WTC11 (cell line): ENCODE results near the gene THEMIS2. TPM values are rescaled to one million over a fixed set of nuclear protein-coding genes. Genes with fewer than 3 reads are reported as not detected.
"Not testable (repeated sequence)": the region's sequence is repeated elsewhere in the genome, so short reads cannot be mapped to it uniquely, and the experiment has no call there.

Source experiments
- ATAC-seq: fragments of 200-7000 bp; cut with Tn5 transposase; 2 replicates; pipeline ENCODE4 v1.10.0; 2021; ENCODE audit warnings: mild to moderate bottlenecking, moderate library complexity
- CTCF ChIA-PET: fragments of 300-600 bp; sonication (Branson Sonifier 250); formaldehyde crosslinking; loops from one replicate; lab custom pipeline; 2021; ENCODE audit warnings: antibody characterized with exemption; lab: Charles Lee
- POLR2A ChIA-PET: fragments of 350-600 bp; sonication (Branson Sonifier 250); formaldehyde crosslinking; loops from one replicate; lab custom pipeline; 2021; ENCODE audit warnings: antibody characterized with exemption; lab: Charles Lee
- DNase-seq: peaks from one replicate; pipeline ENCODE4 v3.0.0; 2021; ENCODE audit warnings: low spot score
- H3K27ac Mint-ChIP-seq: 2 replicates; pipeline ENCODE4 v1.8.0; 2021; ENCODE audit warnings: mixed read lengths
- H3K27me3 Mint-ChIP-seq: 2 replicates; pipeline ENCODE4 v1.8.0; 2021; ENCODE audit warnings: low read depth, mild to moderate bottlenecking, moderate library complexity, mixed read lengths
- H3K36me3 Mint-ChIP-seq: 2 replicates; pipeline ENCODE4 v1.8.0; 2021; ENCODE audit warnings: mixed read lengths
- H3K4me1 Mint-ChIP-seq: 2 replicates; pipeline ENCODE4 v1.8.0; 2022; ENCODE audit warnings: mixed read lengths
- H3K4me3 Mint-ChIP-seq: 2 replicates; pipeline ENCODE4 v1.8.0; 2021; ENCODE audit warnings: mild to moderate bottlenecking, moderate library complexity, mixed read lengths
- H3K9me3 Mint-ChIP-seq: 2 replicates; pipeline ENCODE4 v1.8.0; 2021; ENCODE audit warnings: mixed read lengths
- AR ChIP-seq: fragments of 250-450 bp; sonication (Bioruptor Pico); IDR thresholded peaks from 2 replicates; pipeline ENCODE4 v1.9.0; 2021; ENCODE audit warnings: mild to moderate bottlenecking
- ATF3 ChIP-seq: sonication (generic); formaldehyde crosslinking; conservative IDR thresholded peaks from 2 replicates; pipeline ENCODE4 v1.8.1; 2022; ENCODE audit warnings: mild to moderate bottlenecking, missing genetic modification reagents
- GTF2I ChIP-seq: fragments of 250-450 bp; sonication (Bioruptor Pico); conservative IDR thresholded peaks from 2 replicates; pipeline ENCODE4 v1.4.0; 2021; ENCODE audit warnings: mild to moderate bottlenecking
- HMGA2 ChIP-seq: fragments of 250-450 bp; sonication (Bioruptor Pico); IDR thresholded peaks from 2 replicates; pipeline ENCODE4 v1.4.0; 2021; ENCODE audit warnings: mild to moderate bottlenecking, moderate library complexity
- IRF1 ChIP-seq: sonication (generic); formaldehyde crosslinking; IDR thresholded peaks from 2 replicates; pipeline ENCODE4 v1.8.0; 2023; ENCODE audit warnings: missing genetic modification reagents
- JAZF1 ChIP-seq: fragments of 250-450 bp; sonication (Bioruptor Pico); IDR thresholded peaks from 2 replicates; pipeline ENCODE4 v1.9.0; 2021; ENCODE audit warnings: moderate library complexity, mild to moderate bottlenecking, inconsistent platforms
- NFATC4 ChIP-seq: fragments of 250-450 bp; sonication (Bioruptor Pico); IDR thresholded peaks from 2 replicates; pipeline ENCODE4 v1.9.0; 2021; ENCODE audit warnings: mild to moderate bottlenecking
- NFE2L1 ChIP-seq: sonication (generic); formaldehyde crosslinking; IDR thresholded peaks from 2 replicates; pipeline ENCODE4 v1.8.1; 2023; ENCODE audit warnings: missing genetic modification reagents
- NR2C2 ChIP-seq: sonication (generic); formaldehyde crosslinking; IDR thresholded peaks from 2 replicates; pipeline ENCODE4 v1.8.0; 2022; ENCODE audit warnings: mild to moderate bottlenecking, missing genetic modification reagents
- OVOL2 ChIP-seq: fragments of 250-450 bp; sonication (Bioruptor Pico); IDR thresholded peaks from 2 replicates; pipeline ENCODE4 v1.9.0; 2021; ENCODE audit warnings: mild to moderate bottlenecking, borderline replicate concordance
- RELA ChIP-seq: sonication (generic); formaldehyde crosslinking; IDR thresholded peaks from 2 replicates; pipeline ENCODE4 v1.8.1; 2022; ENCODE audit warnings: missing genetic modification reagents, mild to moderate bottlenecking, borderline replicate concordance
- total RNA-seq: library from RNA; stranded (reverse); gene quantifications from 3 replicates; pipeline ENCODE4 v1.2.3, GENCODE V29; 2021
- TF ChIP-seq, protein P1 (sequence below): sonication (generic); formaldehyde crosslinking; IDR thresholded peaks from 2 replicates; pipeline ENCODE4 v1.8.1; 2023; ENCODE audit warnings: mild to moderate bottlenecking, missing genetic modification reagents
- TF ChIP-seq, protein P2 (sequence below): fragments of 250-450 bp; sonication (Bioruptor Pico); IDR thresholded peaks from 2 replicates; pipeline ENCODE4 v1.9.0; 2021; ENCODE audit warnings: mild to moderate bottlenecking

The THEMIS2 gene
- total RNA-seq, 1 experiment from 2014 or later, result 12.7 TPM

GRCh38 chr1:27855085-27855484, 17.3 kb upstream of the THEMIS2 start:
- Mint-ChIP-seq H3K27ac (no peak overlapping the region), H3K4me3 (no peak overlapping the region), H3K9me3 (peaks cover 8% of the 10 kb centered on the region), H3K27me3 (no peaks in the 10 kb centered on the region), H3K36me3 (peaks cover 19% of the 10 kb centered on the region), H3K4me1 (peaks cover 8% of the 10 kb centered on the region)
- CTCF ChIA-PET, result no interaction called here
- TF ChIP-seq NFATC4 (no peak), AR (CRISPR knock-in tag) (no peak), JAZF1 (no peak), GTF2I (0 out of 2 replicates have a peak, but pooled peaks have one; percentile 20)
- POLR2A ChIA-PET, result no interaction called here
- no peak for DNase-seq
- no peak for ATAC-seq

DNA sequence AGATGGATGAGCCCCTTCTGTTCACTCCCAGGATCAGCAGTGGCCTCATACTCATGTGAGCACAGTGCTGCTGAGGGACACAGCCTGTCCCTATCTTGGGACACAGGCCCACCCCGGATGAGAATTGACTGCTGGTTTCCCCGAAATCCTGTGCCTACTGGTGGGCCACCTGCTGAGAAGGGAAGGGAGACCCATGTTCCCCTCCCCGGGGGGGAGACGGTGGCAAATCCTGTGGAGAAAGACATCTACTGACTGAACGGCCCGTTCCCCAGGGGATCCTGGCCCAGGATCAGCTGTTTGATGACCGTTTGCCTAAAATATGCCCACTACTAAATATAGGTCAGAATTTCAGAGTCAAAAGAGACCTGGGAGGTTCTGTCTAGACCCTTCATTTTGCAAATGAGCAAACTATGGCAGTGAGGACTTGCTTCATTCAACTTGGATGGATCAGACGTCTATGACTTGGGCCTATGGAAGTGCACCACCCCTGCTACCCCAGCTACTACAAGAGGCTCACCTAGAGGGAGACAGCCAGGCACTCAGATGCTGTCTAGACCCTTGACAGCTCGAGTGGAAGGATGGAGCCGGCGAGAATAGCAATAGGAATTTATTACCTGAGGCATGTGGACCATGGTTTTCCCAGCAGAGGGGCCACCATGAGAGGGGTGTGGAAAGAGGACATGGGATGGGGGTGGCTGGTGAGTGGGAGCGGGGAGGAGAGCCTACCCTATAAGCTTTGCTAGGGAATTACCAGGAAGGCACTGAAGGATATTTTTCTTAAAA, 15.6 kb upstream of the THEMIS2 start:
- TF ChIP-seq NR2C2 (CRISPR knock-in tag), result no peak
- TF ChIP-seq, protein P1, sequence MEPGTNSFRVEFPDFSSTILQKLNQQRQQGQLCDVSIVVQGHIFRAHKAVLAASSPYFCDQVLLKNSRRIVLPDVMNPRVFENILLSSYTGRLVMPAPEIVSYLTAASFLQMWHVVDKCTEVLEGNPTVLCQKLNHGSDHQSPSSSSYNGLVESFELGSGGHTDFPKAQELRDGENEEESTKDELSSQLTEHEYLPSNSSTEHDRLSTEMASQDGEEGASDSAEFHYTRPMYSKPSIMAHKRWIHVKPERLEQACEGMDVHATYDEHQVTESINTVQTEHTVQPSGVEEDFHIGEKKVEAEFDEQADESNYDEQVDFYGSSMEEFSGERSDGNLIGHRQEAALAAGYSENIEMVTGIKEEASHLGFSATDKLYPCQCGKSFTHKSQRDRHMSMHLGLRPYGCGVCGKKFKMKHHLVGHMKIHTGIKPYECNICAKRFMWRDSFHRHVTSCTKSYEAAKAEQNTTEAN, result no peak
- no peak for TF ChIP-seq RELA
- TF ChIP-seq HMGA2 (CRISPR knock-in tag), result no peak
- TF ChIP-seq NFATC4, result no peak
- no peak for TF ChIP-seq NFE2L1 (CRISPR knock-in tag)
- no peak for TF ChIP-seq OVOL2 (CRISPR knock-in tag)
- no peak for TF ChIP-seq IRF1 (CRISPR knock-in tag)
- no peak for TF ChIP-seq ATF3
- TF ChIP-seq, protein P2, sequence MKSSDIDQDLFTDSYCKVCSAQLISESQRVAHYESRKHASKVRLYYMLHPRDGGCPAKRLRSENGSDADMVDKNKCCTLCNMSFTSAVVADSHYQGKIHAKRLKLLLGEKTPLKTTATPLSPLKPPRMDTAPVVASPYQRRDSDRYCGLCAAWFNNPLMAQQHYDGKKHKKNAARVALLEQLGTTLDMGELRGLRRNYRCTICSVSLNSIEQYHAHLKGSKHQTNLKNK (CRISPR knock-in tag), result no peak
- ChIA-PET CTCF (interaction anchor here (0.6 to 1.6 kb wide), 17 partner anchors 13 to 248 kb away, joined by 3 to 12 read pairs (median 5); partner anchors contain the start of gene THEMIS2), POLR2A (interaction anchor here (0.6 kb wide), 1 partner anchor 549 kb away, joined by 3 read pairs; no protein-coding TSS in a partner anchor)
- H3K27me3 Mint-ChIP-seq, result no peaks in the 10 kb centered on the region
- H3K4me1 Mint-ChIP-seq, result peaks cover 8% of the 10 kb centered on the region
- H3K27ac Mint-ChIP-seq, result peak overlapping the region; percentile 34; the same call in 1 of the 2 replicates
- DNase-seq (no peak), ATAC-seq (no peak)
- H3K36me3 Mint-ChIP-seq, result peaks cover 2% of the 10 kb centered on the region
- H3K4me3 Mint-ChIP-seq, result no peak overlapping the region
- peaks cover under 1% of the 10 kb centered on the region; the same call in 1 of the 2 replicates for H3K9me3 Mint-ChIP-seq

- not testable (repeated sequence) for H3K4me3 Mint-ChIP-seq, H3K9me3 Mint-ChIP-seq, ATAC-seq, H3K36me3 Mint-ChIP-seq, H3K4me1 Mint-ChIP-seq, DNase-seq, H3K27me3 Mint-ChIP-seq, H3K27ac Mint-ChIP-seq
- ChIA-PET POLR2A (interaction anchor here (0.6 to 1.0 kb wide), 2 partner anchors 15 to 550 kb away, joined by 3 read pairs; no protein-coding TSS in a partner anchor), CTCF (interaction anchor here (0.5 to 1.8 kb wide), 39 partner anchors 10 to 391 kb away, joined by 3 to 19 read pairs (median 4); partner anchors contain the start of genes EYA3, FAM76A, IFI6 and SMPDL3B)
Observed at GRCh38 chr1:27857552-27857951, 14.8 kb upstream of the THEMIS2 start.
